ENCODE data around the gene CDKL5.

CDKL5 gene

GRCh38 chrX:18401848-18402213 lies 23.6 kb upstream of the CDKL5 start:
- DNase-seq (ENCODE audit: low spot score) = no peak
- TF ChIP-seq, protein P1, sequence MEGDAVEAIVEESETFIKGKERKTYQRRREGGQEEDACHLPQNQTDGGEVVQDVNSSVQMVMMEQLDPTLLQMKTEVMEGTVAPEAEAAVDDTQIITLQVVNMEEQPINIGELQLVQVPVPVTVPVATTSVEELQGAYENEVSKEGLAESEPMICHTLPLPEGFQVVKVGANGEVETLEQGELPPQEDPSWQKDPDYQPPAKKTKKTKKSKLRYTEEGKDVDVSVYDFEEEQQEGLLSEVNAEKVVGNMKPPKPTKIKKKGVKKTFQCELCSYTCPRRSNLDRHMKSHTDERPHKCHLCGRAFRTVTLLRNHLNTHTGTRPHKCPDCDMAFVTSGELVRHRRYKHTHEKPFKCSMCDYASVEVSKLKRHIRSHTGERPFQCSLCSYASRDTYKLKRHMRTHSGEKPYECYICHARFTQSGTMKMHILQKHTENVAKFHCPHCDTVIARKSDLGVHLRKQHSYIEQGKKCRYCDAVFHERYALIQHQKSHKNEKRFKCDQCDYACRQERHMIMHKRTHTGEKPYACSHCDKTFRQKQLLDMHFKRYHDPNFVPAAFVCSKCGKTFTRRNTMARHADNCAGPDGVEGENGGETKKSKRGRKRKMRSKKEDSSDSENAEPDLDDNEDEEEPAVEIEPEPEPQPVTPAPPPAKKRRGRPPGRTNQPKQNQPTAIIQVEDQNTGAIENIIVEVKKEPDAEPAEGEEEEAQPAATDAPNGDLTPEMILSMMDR (IDR thresholded peaks at IDR 0.05; ENCODE audit: poor library complexity, severe bottlenecking) = no peak
- H3K4me1 ChIP-seq (ENCODE audit: insufficient read depth, poor library complexity, severe bottlenecking) = no peaks in the 10 kb centered on the region
- no peak for ATAC-seq (ENCODE audit: low read depth)
- H3K27ac ChIP-seq (ENCODE audit: poor library complexity, severe bottlenecking) = no peak overlapping the region
- no peaks in the 10 kb centered on the region for H3K9me3 ChIP-seq (ENCODE audit: severe bottlenecking)
- H3K27me3 ChIP-seq (ENCODE audit: insufficient read depth, poor library complexity, severe bottlenecking) = no peaks in the 10 kb centered on the region
- no peaks in the 10 kb centered on the region for H3K36me3 ChIP-seq (ENCODE audit: low read depth)
- H3K4me3 ChIP-seq (ENCODE audit: severe bottlenecking) = no peak overlapping the region

GRCh38 chrX:18406531-18407266 lies 18.7 kb upstream of the CDKL5 start:
- no peak overlapping the region for H3K4me3 ChIP-seq (ENCODE audit: severe bottlenecking)
- TF ChIP-seq, protein P1 (IDR thresholded peaks at IDR 0.05; ENCODE audit: poor library complexity, severe bottlenecking) = no peak
- H3K27ac ChIP-seq (ENCODE audit: poor library complexity, severe bottlenecking) = peak overlapping the region; percentile 45
- H3K27me3 ChIP-seq (ENCODE audit: insufficient read depth, poor library complexity, severe bottlenecking) = no peaks in the 10 kb centered on the region
- H3K36me3 ChIP-seq (ENCODE audit: low read depth) = no peaks in the 10 kb centered on the region
- DNase-seq (ENCODE audit: low spot score) (no peak), ATAC-seq (ENCODE audit: low read depth) (no peak; the same call in 2 of the 3 replicates)
- H3K9me3 ChIP-seq (ENCODE audit: severe bottlenecking) = no peaks in the 10 kb centered on the region
- no peaks in the 10 kb centered on the region for H3K4me1 ChIP-seq (ENCODE audit: insufficient read depth, poor library complexity, severe bottlenecking)

DNA sequence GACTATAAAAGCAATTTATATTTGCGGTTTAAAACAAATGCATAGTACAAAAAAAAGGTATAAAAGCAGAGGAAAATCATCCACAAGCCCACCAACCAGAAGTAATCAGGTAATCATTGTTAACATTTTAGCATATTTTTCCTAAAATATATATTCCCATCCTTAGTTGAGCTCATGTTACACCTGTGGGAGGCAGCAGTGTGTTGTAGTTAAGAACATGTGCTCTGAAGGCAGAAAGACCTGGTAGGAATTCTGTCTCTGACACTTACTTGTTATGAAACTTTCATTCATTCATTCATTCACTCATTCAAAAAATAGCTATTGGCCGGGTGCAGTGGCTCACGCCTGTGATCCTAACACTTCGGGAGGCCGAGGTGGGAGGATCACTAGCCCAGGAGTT lies 15.4 kb upstream of the CDKL5 start:
- Histone ChIP-seq H3K9me3 (ENCODE audit: severe bottlenecking) (no peaks in the 10 kb centered on the region), H3K4me1 (ENCODE audit: insufficient read depth, poor library complexity, severe bottlenecking) (no peaks in the 10 kb centered on the region), H3K27me3 (ENCODE audit: insufficient read depth, poor library complexity, severe bottlenecking) (no peaks in the 10 kb centered on the region), H3K36me3 (ENCODE audit: low read depth) (no peaks in the 10 kb centered on the region), H3K27ac (ENCODE audit: poor library complexity, severe bottlenecking) (no peak overlapping the region), H3K4me3 (ENCODE audit: severe bottlenecking) (no peak overlapping the region)
- DNase-seq (ENCODE audit: low spot score) = no peak
- peak; percentile 62; the same call in 2 of the 3 replicates for ATAC-seq (ENCODE audit: low read depth)
- TF ChIP-seq, protein P1 (IDR thresholded peaks at IDR 0.05; ENCODE audit: poor library complexity, severe bottlenecking) = peak; percentile 42

DNA sequence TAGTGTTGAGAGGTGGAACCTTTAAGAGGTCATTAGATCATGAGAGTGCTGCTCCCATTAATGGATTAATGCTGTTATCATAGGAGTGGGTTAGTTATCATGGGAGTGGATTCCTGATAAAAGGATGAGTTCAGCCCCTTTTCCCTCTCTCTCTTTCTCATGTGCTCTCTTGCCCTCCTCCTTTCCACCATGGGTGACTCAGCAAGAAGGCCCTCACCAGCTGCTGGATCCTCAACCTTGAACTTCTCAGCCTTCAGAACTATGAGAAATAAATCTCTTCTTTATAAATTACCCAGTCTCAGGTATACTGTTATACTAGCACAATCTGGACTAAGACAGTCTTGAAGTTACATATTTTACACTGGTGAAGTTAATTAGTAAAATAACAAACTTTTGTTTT lies 10.0 kb upstream of the CDKL5 start:
- Histone ChIP-seq H3K36me3 (ENCODE audit: low read depth) (no peaks in the 10 kb centered on the region), H3K27ac (ENCODE audit: poor library complexity, severe bottlenecking) (no peak overlapping the region), H3K27me3 (ENCODE audit: insufficient read depth, poor library complexity, severe bottlenecking) (no peaks in the 10 kb centered on the region), H3K4me1 (ENCODE audit: insufficient read depth, poor library complexity, severe bottlenecking) (peaks cover 4% of the 10 kb centered on the region), H3K9me3 (ENCODE audit: severe bottlenecking) (no peaks in the 10 kb centered on the region), H3K4me3 (ENCODE audit: severe bottlenecking) (no peak overlapping the region)
- DNase-seq (ENCODE audit: low spot score) = no peak
- no peak for ATAC-seq (ENCODE audit: low read depth)
- TF ChIP-seq, protein P1 (IDR thresholded peaks at IDR 0.05; ENCODE audit: poor library complexity, severe bottlenecking) = no peak

DNA sequence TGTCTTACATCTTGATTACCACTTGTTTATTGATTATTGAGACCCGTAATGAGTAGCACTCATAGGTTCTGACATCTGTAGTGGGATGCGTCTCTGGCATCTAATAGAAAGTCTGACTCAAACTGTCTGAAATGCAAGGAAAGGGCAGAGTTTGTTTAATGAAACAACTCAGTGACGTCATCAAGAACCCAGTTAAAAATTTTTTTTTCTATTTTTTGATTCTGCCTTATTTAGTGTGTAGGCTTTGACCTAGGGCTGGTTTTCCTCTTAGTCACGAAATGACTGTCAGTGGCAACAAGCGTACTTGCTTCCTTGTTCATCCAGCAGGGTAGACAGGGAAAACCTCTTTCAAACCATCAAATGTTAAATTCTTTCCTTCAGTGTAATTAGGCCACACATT lies 3.1 kb upstream of the CDKL5 start:
- H3K27ac ChIP-seq (ENCODE audit: poor library complexity, severe bottlenecking) = peak overlapping the region; percentile 44
- ATAC-seq (ENCODE audit: low read depth) = peak; percentile 62
- H3K27me3 ChIP-seq (ENCODE audit: insufficient read depth, poor library complexity, severe bottlenecking) = no peaks in the 10 kb centered on the region
- TF ChIP-seq, protein P1 (IDR thresholded peaks at IDR 0.05; ENCODE audit: poor library complexity, severe bottlenecking) = no peak
- H3K9me3 ChIP-seq (ENCODE audit: severe bottlenecking) = no peaks in the 10 kb centered on the region
- H3K4me3 ChIP-seq (ENCODE audit: severe bottlenecking) = no peak overlapping the region
- no peak for DNase-seq (ENCODE audit: low spot score)
- H3K36me3 ChIP-seq (ENCODE audit: low read depth) = no peaks in the 10 kb centered on the region
- H3K4me1 ChIP-seq (ENCODE audit: insufficient read depth, poor library complexity, severe bottlenecking) = peaks cover 16% of the 10 kb centered on the region
